ENCODE measurements around the gene ALDH7A1.

DNA sequence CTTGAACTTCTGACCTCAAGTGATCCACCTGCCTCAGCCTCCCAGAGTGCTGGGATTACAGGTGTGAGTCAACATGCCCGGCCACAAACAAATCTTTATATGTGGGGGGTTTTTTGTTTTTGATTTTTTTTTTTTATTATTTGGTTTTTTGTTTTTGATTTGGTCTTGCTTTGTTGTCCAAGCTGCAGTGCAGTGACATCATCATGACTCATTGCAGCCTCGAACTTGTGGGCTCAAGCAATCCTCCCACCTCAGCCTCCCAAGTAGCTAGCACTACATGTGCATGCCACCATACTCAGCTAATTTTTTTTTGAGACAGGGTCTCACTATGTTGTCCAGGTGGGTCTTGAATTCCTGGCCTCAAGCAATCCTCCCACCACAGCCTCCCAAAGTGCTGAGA, 42.4 kb downstream of the ALDH7A1 start:
- TF ChIP-seq, protein P1, sequence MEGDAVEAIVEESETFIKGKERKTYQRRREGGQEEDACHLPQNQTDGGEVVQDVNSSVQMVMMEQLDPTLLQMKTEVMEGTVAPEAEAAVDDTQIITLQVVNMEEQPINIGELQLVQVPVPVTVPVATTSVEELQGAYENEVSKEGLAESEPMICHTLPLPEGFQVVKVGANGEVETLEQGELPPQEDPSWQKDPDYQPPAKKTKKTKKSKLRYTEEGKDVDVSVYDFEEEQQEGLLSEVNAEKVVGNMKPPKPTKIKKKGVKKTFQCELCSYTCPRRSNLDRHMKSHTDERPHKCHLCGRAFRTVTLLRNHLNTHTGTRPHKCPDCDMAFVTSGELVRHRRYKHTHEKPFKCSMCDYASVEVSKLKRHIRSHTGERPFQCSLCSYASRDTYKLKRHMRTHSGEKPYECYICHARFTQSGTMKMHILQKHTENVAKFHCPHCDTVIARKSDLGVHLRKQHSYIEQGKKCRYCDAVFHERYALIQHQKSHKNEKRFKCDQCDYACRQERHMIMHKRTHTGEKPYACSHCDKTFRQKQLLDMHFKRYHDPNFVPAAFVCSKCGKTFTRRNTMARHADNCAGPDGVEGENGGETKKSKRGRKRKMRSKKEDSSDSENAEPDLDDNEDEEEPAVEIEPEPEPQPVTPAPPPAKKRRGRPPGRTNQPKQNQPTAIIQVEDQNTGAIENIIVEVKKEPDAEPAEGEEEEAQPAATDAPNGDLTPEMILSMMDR (IDR thresholded peaks at IDR 0.05; ENCODE audit: low read depth, low read length), result no peak
- TF ChIP-seq EZH2phosphoT487 (IDR thresholded peaks at IDR 0.05; ENCODE audit: low read depth), result no peak

Measured in OCI-LY3 (cell line).